DMS53 treated with DMSO at 0.1 percent for 48 hours (cell line): ENCODE results near the gene HSD17B8.

ENCODE experiments used
- DNase-seq: peaks from one replicate; lab custom pipeline; 2025; ENCODE audit not compliant: unreplicated experiment; lab: John Stamatoyannopoulos, UW

HSD17B8 gene

GRCh38 chr6:33204415-33205190, at the start of gene HSD17B8:
HSD17B8 (plus strand) TSS chr6:33204655; CDS start chr6:33204669, 14 bp downstream.
- DNase-seq, result peak; percentile 89

- no peak for DNase-seq
These were observed 47.9 kb upstream of the HSD17B8 start for GRCh38 chr6:33156561-33156960.

- no peak for DNase-seq
These were observed 47.5 kb upstream of the HSD17B8 start for GRCh38 chr6:33156964-33157363.

- DNase-seq, result no peak
These were observed 44.4 kb upstream of the HSD17B8 start for GRCh38 chr6:33160096-33160495.

- DNase-seq, result no peak
These were observed 43.6 kb upstream of the HSD17B8 start for GRCh38 chr6:33160728-33161344.

- peak; percentile 36 for DNase-seq
These were observed 42.8 kb upstream of the HSD17B8 start for GRCh38 chr6:33161354-33162331.

GRCh38 chr6:33163540-33163939, 40.9 kb upstream of the HSD17B8 start:
- no peak for DNase-seq

- DNase-seq, result no peak
These were observed 40.3 kb upstream of the HSD17B8 start for GRCh38 chr6:33164176-33164575.

GRCh38 chr6:33164665-33165373, 39.6 kb upstream of the HSD17B8 start:
- DNase-seq, result no peak

GRCh38 chr6:33165581-33166258, 38.7 kb upstream of the HSD17B8 start:
- DNase-seq, result no peak

- no peak for DNase-seq
These were observed 38.1 kb upstream of the HSD17B8 start for GRCh38 chr6:33166363-33166762.

- DNase-seq, result no peak
These were observed 37.6 kb upstream of the HSD17B8 start for GRCh38 chr6:33166811-33167210.

- DNase-seq, result no peak
These were observed 36.8 kb upstream of the HSD17B8 start for GRCh38 chr6:33167374-33168283.

- DNase-seq, result no peak
These were observed 36.2 kb upstream of the HSD17B8 start for GRCh38 chr6:33168284-33168601.

- no peak for DNase-seq
These were observed 35.8 kb upstream of the HSD17B8 start for GRCh38 chr6:33168639-33169038.

GRCh38 chr6:33169291-33170175, 34.9 kb upstream of the HSD17B8 start:
- no peak for DNase-seq

GRCh38 chr6:33170176-33171015, 34.1 kb upstream of the HSD17B8 start:
- DNase-seq, result no peak
